GM18520 (cell line): ENCODE data around the gene ZBED2.
A peak's percentile ranks its signal among the peaks of the same experiment; 100 is the strongest.
"Not testable (repeated sequence)": the region's sequence is repeated elsewhere in the genome, so short reads cannot be mapped to it uniquely, and the experiment has no call there.

Experiments used
- ATAC-seq: cut with Tn5 transposase; IDR thresholded peaks from one replicate; pipeline ENCODE4 v1.9.1; 2021; ENCODE audit not compliant: unreplicated experiment

The ZBED2 gene, protein sequence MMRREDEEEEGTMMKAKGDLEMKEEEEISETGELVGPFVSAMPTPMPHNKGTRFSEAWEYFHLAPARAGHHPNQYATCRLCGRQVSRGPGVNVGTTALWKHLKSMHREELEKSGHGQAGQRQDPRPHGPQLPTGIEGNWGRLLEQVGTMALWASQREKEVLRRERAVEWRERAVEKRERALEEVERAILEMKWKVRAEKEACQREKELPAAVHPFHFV

DNA sequence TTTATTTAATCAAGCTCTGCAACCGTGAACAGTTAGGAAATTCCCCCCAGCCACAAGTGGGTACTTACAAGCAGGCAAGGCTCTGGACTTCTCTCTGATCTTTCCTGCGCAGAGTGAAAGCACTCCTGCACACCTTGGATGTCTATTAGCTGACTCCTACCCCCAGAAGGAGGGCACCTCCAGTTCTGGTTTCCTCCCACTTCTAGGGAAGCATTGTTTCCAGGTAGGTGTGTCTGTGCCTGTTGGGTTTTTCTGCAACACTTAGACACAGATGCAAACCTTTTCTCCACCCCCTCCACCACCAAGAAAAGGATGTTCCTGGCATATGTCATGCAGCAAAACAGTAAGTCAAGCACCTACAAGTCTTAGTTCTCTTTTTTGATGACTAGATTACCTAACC lies at the start of gene ZBED2:
Gene ZBED2, minus strand, starts transcription at position 115 of the 400 bp plus-strand sequence. CDS start 1,145 bp downstream, outside the sequence.
- no peak for ATAC-seq

DNA sequence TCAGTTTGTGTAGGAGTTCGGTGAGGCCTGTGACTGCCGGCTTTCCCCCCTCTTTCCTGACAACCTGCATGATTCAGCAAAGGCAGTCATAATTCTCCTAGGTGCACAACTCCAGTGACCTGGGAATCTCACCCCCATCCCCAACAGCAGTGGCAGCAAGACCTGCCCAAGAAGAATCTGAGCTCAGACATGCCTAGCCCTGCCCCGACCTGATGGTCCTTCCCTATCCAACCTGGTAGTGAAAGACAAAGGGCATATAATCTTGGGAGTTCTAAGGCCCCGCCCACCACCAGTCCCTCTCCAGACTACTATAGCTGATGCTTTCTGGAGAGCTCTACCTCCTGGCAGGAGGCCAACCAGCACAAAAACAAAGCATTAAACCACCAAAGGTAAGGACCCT lies 44.2 kb upstream of the ZBED2 start:
- ATAC-seq: no peak

DNA sequence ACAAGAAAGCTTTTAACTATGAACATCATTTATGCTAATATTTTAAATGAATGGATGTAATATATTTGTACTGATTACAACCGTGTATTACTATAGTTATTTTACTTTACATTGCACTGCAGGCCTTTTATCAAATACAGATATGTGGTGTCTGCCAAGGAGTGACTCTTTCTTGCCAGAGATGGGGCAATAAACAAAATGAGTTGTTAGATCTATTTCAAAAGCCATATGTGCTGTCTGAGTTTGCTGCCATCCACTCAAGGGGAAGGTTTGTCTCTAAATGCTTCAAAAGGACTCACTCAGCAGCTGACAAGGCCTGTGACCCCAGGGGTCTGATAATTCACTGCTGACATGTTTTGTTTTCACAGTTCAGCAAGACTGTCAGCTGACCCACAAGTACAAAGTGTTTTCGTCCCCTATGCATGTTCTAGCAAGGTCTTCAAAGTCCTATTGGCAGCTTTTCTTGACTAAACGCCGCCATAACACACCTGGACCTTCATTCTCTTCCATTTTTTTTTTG lies 41.3 kb upstream of the ZBED2 start:
- ATAC-seq: no peak

DNA sequence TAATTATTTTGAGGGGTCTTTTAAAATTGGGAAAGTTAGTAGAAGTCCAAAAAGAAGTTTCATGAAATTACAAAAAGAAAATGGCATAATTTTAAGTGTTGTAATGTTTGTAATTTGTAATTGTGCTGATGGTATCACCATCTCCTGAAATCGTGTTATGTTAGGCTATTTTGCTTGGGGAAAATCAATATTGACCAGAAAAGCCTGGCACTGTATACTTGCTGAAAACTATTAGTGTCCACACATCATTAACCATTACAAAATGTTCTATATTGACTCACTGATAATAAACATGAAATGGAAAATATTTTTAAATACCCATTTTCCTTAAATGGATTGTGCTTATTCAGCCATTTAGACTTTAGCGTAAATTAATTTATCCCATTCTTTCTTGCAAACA lies 40.3 kb upstream of the ZBED2 start:
- no peak for ATAC-seq

DNA sequence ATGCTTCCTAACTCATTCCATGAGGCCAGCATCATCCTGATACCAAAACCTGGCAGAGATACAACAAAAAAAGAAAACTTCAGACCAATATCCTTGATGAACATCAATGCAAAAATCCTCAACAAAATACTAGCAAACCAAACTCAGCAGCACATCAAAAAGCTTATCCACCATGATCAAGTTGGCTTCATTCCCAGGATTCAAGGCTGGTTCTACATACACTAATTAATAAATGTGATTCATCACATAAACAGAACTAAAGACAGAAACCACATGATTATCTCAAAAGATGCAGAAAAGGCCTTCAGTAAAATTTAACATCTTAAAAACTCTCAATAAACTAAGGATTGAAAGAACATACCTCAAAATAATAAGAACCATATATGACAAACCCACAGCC lies 35.5 kb upstream of the ZBED2 start:
- ATAC-seq: not testable (repeated sequence)

DNA sequence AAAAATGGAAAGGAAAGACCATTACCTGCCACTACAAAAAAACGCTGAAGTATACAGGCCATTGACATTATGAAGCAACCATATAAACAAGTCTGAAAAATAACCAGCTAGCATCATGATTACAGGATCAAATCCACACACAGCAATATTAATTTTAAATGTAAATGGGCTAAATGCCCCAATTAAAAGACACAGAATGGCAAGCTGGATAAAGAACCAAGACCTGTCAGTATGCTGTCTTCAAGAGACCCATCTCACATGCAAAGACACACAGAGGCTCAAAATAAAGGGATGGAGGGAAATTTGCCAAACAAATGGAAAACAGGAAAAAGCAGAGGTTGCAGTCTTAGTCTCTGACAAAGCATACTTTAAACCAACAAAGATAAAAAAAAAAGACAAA lies 33.9 kb upstream of the ZBED2 start:
- not testable (repeated sequence) for ATAC-seq

DNA sequence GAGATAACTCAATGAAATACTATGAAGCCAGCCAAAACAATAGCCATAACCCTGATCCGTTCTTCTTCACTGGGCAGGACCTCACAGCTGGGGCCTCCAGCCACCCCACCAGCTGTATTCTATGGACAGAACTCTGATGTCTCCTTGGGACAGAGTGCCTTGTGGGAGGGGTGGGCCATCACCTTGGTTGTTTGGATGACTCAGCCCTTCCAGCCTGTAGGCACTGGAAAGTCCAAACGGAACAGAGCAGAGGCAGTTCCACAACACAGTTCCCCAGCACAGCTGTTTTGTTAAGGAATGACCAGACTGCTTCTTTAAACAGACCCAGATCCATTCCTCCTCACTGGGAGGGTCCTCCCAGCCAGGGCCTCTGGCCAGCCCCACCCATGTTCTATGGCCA lies 31.9 kb upstream of the ZBED2 start:
- ATAC-seq: no peak

DNA sequence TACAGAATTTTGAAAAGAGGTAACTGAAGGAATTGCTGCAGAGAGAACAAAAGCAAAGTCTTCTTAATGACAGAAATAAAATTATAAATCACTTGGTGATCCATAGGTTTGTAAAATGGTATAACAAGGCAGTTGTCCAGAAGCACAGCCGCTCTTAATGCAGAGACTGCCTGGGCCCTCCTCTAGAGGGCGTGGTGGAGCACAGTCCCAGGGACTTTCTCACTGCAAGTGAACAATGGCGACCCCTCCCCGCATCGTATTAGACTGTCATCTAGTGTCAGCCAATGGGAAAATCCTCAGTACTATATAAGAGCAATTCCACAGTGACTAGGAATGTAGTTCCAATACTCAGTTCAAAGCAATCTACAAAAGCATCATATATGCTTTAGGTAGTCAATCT lies 26.4 kb upstream of the ZBED2 start:
- no peak for ATAC-seq

DNA sequence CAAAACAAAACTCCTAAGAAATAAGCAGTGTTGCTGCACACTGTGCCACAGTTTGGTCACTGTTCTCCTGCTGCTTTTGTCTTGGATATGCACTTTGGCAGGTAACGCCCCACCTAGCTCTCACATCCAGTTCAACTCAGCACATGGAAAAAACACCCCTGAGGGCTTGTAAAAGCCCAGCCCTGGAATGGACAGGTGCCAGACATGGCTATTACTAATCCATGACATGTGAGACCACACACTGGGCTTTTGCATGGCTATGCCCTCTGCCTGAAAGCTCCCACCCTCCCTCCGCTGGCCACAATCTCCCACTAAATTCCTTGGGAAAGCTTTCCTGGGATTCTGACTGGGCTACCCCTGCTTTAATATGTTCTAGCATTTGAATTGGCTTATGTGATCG lies 24.7 kb upstream of the ZBED2 start:
- ATAC-seq: no peak

DNA sequence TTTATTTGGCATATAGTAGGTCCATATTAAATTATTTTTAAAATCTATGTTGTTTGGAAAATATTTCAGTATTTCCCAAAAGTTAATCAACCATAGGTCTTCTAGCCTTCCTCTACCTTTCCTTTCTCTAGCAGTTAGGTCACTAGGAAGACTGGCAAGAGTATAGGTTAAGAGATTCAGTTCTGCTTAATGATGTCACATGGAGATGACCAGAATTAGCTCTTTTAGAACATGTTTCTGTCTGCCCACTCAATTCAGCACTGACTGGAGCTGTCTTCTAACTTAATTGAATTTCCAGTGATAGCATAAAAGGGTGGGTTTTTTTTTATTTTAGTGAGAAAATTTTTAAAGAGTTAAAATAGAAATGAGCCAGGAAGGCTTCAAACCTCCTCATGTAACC lies 23.8 kb upstream of the ZBED2 start:
- no peak for ATAC-seq

DNA sequence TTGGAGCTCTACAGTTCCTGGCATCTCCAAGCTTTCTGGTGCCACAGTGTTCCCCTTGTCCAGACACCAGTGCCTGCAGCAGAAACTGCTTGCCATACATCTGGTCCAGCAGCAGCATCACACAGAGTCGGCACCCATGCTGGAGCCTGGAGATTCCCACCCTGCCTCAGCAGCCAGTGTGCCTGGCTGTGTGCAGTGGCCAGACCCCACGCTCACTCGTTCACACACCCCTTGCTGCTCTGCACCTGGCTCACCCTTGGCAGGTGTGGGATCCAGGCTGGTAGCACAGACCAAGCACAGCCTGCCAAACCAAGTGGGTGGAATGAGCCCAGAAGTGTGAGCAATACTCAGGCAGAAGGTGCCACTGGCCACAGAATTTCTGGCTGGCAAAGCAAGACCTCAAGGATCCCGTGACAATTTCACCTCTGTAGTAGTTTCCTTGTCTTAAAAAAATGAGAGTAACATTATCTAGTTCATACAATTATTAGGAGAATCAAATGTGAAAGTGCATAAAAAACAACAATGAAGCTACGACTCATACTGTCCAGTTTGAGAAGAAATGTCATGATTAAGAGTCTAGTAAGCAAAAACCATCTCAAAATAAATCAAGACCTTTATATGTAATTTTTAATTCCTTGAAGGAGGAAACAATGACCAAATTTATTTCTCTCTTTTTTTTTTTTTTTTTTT lies 22.9 kb upstream of the ZBED2 start:
- ATAC-seq: no peak

DNA sequence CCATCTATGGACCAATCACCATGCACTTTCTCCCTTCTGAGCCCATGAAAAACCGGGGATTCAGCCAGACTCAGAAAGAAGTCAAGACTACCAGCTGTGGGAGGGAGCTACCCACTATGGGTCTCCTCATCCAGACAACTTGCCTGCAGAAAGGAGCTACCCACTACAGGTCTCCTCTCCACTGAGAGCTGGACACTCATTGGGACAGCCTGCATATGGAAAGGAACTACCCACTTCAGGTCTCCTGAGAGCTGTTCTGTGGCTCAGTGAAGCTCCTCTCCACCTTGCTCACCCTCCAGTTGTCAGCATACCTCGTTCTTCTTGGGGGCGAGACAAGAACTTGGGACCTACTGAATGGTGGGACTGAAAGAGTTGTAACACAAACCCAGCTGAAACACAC lies 22.3 kb upstream of the ZBED2 start:
- ATAC-seq: no peak

DNA sequence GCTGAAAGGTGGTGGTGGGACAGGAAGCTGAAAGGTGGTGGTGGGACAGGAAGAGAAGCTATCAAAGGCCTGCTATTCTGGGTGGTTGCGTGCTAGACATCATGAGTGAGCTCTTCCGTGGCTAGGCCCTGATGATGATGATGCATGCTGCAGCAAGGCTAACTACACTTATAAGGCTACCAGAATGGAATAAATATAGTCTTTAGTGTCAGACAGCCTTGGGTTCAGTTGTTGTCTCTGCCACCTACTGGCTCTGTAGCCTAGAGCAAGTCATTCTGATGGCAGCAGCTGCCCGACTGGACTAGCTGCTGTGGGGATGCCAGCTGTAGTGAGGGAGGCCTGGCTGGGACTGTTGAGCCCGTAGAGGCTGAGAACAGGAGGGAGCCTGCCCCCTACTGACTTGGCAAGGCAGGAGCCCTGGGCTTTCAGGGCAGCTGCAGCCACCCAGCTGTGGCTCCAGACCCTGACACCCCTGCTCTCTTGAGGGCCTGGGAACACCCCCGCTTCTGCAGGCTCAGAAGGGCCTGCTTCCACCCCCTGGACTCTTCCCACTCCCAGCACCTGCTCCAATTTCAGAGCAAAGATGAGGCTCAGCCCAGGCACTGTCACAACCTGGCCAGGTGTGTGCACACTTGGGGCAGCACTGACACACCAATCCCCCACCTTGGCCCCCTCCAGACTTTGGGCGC lies 21.4 kb upstream of the ZBED2 start:
- ATAC-seq: peak; percentile 86

DNA sequence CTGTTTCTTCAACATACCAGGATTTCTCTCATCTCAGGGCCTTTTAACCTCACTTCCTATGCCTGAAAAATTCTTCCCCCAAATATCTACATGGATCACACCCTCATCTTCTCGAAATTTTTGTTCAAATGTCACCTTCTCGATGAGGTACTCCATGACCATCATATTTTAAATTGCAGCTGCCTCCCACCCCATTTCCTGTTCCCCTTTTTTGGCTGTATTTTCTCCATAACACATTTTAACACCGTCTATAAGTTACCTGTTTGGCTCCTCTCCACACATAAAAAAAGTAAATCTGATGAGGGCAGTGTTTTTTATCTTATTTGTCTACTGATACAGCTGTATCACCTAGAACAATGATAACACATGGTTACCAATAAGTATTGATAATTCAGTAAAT lies 20.7 kb upstream of the ZBED2 start:
- no peak for ATAC-seq

DNA sequence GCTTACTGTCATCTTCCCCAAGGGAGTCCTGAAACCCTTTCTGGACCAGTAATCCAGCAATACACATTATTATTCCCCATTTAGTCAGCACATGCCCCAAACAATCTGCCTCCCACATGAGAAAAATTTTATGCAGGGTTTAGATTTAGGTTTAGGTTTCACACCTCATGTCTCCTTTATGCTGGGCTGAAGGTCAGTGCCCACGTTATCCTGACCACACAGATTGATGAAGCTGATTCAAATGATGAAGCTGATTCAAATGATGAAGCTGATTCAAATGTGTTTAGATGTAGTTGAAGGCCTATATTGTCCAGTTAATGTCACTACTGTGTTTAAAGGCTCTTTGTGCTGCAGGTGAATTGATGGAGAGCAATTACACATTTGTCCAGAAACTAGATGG lies 18.1 kb upstream of the ZBED2 start:
- ATAC-seq: no peak

DNA sequence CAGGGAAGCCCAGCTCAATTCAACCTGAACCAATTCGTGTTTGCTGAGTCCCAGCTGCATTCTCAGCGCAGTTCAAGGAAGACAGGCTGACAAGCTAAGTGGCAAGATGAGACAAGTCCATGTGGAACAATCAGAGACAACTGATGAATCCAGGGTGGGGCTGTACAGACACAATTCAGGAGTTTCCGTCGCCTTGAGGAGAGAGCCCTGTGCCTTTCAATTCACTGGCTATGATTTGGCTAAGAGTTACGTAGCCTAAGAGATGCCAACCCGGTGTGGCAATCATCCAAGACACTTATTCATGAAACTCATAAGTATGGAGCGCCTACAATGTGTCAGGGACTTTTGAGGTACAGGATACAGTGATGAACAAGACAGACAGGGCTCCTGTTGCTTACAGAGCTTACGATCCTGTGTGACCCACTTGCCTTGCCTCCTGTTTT lies 15.5 kb upstream of the ZBED2 start:
- no peak for ATAC-seq

DNA sequence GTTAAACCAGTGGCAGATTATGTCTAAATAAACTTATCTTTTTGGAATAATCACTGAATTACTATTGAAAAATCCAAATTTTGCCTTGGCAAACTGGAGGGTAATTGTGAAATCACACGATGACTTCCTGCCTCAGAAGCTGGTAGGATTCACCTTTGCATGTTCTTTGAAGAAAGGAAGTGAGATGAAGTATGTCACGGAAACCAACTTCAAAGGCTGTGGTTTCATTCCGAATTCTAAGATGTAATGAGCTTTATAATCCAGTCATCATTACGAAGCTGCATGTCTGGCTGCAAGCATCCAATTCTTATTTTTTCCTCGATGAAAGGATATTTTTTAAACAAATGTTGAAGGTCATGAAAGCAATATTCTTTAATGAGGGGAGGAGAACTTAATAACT lies 15.0 kb upstream of the ZBED2 start:
- peak; percentile 48 for ATAC-seq

DNA sequence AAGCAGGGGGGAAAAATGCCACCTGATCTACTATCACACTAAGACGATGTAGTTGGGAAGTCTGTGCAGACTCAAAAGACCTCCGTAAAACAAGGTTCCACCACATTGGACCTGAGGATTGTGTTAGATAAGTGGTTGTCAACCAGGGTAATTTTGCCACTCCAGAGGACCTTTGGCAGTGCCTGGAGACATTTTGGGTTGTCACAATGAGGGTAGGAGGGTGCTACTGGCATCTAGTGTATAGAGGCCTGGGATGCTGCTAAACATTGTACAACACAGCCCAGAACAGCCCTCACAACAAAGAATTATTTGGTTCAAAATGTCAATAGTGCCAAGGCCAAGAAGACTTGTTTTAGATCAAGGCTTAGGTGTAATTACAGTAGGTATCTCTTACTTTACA lies 14.6 kb upstream of the ZBED2 start:
- ATAC-seq: no peak

DNA sequence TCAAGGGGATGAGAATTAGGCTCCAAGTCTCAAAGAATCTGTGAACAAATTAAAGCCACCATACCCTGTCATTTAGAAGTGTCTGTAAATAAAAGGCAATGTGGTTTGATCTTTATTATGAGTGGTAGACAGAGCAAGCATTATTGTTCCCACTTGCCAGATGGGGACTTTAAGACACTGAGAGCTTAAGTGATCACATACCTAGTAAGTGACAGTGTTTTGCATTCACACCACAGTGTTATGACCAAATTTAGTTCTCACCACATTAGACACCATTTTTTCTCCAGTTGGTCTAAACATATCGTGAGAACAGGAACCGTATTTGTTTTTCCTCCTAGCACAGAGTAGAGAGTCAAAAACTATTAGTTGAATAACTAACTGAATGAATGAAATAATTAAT lies 13.2 kb upstream of the ZBED2 start:
- ATAC-seq: peak; percentile 70

DNA sequence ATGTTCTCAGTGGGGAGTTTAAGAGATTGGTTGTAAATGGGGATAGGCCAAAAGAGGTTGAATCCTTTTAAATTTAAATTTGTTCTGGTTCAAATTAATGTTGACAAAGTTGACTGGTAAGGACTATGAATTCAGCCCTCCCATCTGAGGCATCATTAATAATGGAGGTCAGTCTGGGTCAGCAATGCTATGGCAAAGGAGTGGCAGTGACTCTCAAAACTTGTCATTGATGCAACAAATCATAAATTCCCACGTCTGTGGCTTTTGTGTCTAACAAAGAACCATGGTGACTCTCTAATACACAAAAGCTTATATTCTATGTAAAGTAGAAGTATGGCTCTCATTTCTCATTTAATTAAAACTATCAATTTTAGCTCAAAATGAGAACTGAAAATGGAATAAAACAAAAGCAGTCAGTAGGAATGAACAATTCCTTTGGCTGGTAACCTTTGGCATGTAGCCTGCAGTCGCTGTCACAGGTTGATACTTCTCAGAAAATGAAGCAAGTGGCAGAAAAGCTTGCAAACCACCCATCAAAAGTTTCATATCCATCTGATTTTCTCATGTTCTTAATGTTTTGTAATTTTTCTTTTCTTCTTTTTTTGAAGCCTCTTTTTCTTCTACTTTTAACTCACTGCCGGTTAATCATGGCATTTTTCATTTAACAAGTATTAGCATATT lies 12.2 kb upstream of the ZBED2 start:
- no peak for ATAC-seq

DNA sequence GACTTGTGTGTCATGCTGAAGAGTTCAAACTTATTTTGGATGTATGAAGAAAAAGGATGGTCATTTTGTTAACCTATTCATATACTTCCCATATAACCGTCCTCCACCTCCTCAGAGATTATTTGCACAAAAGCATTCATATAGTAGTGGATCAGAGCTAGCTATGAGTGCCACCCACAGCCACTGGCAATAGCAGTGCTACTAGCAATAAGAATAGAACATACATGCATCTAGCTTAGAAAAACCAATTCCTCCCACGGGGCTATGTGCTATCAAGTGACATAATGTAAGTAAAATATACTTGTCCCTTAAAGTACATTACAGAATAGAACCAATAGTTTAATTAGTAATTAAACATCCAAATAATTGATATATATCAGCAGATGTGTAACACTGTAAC lies 10.3 kb upstream of the ZBED2 start:
- no peak for ATAC-seq

DNA sequence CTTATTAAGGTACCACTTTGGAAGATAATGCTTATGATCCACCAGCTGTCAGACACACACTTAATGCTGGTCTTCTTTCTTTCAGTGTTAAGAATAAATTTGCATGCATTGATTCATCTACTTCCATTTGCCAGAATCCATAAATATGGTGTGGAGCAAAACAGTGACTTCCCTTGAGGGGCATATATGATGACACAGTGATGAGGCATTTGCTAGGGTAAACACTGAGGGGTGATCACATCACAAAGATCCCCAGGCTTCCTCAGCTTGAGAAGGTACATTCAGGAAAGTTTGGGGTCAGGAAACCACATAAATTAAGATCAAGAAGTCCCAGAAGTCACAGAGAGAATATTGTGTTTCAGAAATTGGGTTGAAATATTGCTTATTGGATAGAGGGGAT lies 9.9 kb upstream of the ZBED2 start:
- ATAC-seq: no peak
